Neural cell (in vitro differentiated cells): Measurements from ENCODE around the gene ERFL.

Source experiments
- CTCF ChIP-seq: fragments of 450-650 bp; IDR thresholded peaks from 2 replicates; pipeline ENCODE4 v1.5.1; 2014; ENCODE audit warnings: antibody characterized with exemption, mild to moderate bottlenecking, moderate library complexity; ENCODE audit not compliant: poor library complexity, severe bottlenecking
- EP300 ChIP-seq: fragments of 450-650 bp; conservative IDR thresholded peaks from 2 replicates; pipeline ENCODE4 v1.6.1; 2014; ENCODE audit warnings: antibody characterized with exemption, mild to moderate bottlenecking, moderate library complexity; ENCODE audit not compliant: poor library complexity, severe bottlenecking
- EZH2 ChIP-seq: fragments of 200-600, 300-800 bp; shearing (Covaris generic), sonication (generic); IDR thresholded peaks from 2 replicates; pipeline ENCODE4 v1.6.1; 2014; ENCODE audit warnings: antibody characterized with exemption, low read length, borderline replicate concordance, mild to moderate bottlenecking; ENCODE audit not compliant: insufficient read depth, poor library complexity, severe bottlenecking
- MXI1 ChIP-seq: fragments of 450-650 bp; conservative IDR thresholded peaks from 2 replicates; pipeline ENCODE4 v1.6.1; 2014; ENCODE audit warnings: antibody characterized with exemption, mild to moderate bottlenecking; ENCODE audit not compliant: poor library complexity, severe bottlenecking
- POLR2AphosphoS5 ChIP-seq: IDR thresholded peaks from 2 replicates; pipeline ENCODE4 v1.6.1; 2012
- RAD21 ChIP-seq: fragments of 450-650 bp; conservative IDR thresholded peaks from 2 replicates; pipeline ENCODE4 v1.6.1; 2014; ENCODE audit warnings: antibody characterized with exemption, mild to moderate bottlenecking, moderate library complexity
- REST ChIP-seq: IDR thresholded peaks from 2 replicates; pipeline ENCODE4 v1.6.1; 2012; ENCODE audit warnings: borderline replicate concordance
- TAF1 ChIP-seq: IDR thresholded peaks from 2 replicates; pipeline ENCODE4 v1.6.1; 2012; ENCODE audit warnings: low read depth

GRCh38 chr19:41922585-41922984 is 5.7 kb downstream of the ERFL start:
- TF ChIP-seq CTCF (no peak), EP300 (no peak), RAD21 (no peak), REST (no peak), POLR2AphosphoS5 (no peak), MXI1 (no peak), EZH2 (peak; percentile 19), TAF1 (no peak)
